HG03520 (cell line): ENCODE results near the gene ANAPC5.
"Not testable (repeated sequence)": the region's sequence is repeated elsewhere in the genome, so short reads cannot be mapped to it uniquely, and the experiment has no call there.

Experiments
- ATAC-seq: cut with Tn5 transposase; IDR thresholded peaks from one replicate; pipeline ENCODE4 v1.9.1; 2021; ENCODE audit warnings: mild to moderate bottlenecking, moderate library complexity; ENCODE audit not compliant: unreplicated experiment

The ANAPC5 gene, protein sequence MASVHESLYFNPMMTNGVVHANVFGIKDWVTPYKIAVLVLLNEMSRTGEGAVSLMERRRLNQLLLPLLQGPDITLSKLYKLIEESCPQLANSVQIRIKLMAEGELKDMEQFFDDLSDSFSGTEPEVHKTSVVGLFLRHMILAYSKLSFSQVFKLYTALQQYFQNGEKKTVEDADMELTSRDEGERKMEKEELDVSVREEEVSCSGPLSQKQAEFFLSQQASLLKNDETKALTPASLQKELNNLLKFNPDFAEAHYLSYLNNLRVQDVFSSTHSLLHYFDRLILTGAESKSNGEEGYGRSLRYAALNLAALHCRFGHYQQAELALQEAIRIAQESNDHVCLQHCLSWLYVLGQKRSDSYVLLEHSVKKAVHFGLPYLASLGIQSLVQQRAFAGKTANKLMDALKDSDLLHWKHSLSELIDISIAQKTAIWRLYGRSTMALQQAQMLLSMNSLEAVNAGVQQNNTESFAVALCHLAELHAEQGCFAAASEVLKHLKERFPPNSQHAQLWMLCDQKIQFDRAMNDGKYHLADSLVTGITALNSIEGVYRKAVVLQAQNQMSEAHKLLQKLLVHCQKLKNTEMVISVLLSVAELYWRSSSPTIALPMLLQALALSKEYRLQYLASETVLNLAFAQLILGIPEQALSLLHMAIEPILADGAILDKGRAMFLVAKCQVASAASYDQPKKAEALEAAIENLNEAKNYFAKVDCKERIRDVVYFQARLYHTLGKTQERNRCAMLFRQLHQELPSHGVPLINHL

DNA sequence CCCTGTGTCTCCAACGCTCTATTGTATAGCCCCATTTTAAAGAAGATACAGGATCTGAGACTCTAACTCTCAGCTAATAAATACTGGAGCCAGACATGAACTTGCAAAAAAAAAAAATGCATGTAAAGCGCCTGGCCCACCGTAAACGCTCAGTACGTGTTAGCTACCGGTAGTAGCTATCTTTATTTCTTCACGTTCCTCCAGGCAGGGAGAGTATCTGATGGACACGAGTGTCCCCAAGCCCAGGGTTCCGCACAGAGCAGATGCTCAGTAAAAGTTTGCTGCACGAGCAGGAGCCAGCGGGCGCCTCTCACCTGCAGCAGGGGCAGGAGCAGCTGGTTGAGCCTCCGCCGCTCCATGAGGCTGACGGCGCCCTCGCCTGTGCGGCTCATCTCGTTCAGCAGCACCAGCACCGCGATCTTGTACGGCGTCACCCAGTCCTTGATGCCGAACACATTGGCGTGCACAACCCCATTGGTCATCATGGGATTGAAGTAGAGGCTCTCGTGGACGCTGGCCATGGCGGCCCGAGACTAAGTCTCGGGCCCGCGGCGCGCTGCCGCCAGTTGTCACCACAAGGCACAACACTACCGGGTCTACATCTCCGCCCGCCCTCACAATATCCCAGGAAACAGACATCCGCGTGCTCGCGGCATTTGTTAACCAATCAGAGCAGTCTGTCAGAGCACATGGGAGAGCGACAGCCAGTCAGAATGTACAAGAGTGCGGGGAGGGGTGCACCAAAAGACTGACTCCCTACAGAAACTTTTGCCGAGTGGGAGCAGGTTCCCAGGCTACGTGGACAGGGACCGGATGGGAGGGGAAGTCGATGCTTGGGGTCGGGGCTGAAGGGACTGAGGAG, at the start of gene ANAPC5:
Gene ANAPC5 (minus strand): TSS at position 592 of the 862 bp plus-strand sequence. CDS start 71 bp downstream, at position 521.
- ATAC-seq = peak; percentile 94

DNA sequence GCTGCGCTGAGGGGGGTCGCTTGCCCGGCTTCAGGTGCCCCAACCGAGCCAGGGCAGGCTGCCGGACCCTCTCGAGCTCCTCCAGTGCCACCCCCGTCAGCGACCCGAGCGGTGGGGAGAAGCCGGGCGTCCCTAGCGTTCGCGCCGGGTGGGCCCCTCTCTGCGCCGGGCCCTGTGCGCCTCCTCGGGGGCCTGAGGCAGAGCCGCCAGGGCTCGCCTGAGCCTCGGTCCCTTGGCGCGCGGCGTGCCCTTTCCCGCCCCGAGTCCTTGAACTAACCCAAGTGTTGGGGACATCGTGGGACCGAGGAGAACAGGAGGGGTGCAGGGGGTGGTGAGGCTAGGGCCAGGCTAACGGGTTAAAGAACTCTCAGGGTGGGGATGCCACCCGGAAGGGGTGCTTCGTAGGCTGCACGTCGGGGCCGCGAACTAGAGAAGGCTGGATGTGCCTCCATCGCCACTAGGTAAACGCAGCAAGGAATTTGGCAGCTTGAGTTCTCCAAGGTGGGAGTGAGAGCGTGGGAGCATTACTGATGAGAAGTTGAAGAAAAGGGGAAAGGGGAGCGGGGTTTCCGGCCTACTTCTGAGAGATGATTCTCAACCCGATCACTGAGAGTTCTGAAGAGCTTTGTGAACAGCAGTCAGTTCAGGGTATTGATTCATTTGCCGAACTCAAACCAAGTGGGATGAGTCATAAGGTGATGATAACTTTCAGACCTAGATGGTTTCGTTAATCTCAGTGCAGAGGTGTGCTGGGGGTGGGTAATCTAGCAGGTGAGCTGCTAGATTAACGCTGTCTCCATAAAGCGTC, 48.3 kb upstream of the ANAPC5 start:
- ATAC-seq = peak; percentile 41

DNA sequence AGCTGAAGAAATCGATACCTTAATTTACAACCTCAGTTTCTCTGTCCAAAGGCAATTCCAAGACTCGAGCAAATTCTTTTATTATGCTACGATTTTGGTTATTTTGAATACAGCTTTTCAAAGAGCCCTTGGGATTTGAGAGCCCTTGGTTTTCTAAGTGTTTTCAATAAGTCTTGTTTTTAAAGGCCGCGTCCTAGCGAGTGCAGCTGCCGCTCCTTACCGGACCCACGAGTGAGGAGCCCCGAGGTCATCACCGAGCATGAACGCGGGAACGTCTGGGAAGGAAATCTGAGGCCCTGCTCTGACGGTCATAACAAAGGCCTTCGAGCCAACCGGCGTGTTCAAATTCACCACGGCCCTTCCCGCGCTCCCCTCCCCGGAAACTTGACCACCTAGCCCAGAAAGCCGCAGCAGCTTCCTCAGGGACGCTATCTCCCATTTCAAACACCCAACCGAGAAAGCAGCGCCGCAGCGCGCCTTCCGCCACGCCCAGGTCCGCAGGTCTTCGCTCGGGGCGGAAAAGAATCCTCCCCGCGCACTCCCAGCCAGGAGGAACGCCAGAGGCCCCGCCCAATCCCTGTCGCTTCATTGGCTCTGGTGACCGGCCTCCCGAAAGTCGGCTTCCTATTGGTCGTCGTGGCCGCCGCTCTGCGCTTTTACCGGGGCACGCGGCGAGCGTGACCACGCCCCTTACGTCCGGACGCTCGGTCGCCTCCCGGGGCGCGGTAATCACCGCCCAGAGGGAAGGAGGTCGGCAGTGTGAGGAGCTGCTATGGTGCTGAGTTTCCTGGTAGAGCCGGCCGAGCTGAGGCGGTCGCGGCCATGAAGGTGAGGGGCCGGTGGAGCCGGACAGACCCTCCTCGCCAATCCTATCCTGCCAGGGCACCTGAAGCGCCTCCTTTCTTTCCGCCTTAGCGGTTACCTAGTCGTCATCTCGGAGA, 47.5 kb upstream of the ANAPC5 start, which contains the start of gene RNF34:
Gene RNF34 (plus strand): TSS at position 728 of the 941 bp plus-strand sequence. CDS start 95 bp downstream, at position 823.
- peak; percentile 88 for ATAC-seq

DNA sequence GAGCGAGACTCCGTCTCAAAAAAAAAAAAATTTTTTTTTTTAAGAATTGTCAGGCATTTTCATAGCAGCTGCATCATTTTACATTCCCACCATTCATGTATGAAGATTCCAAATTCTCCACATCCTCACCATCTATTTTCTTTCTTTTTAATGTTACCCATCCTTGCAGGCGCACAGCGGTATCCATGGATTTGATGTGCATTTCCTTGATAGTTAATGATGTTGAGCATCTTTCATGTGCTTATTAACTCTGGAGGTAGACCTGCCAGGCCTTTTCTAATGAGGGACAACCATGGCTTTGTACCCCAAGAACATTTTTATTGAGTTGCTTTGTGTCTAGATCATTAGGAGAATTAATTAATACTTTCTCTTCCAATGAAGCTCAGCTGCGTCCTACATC, 46.1 kb upstream of the ANAPC5 start:
- no peak for ATAC-seq

DNA sequence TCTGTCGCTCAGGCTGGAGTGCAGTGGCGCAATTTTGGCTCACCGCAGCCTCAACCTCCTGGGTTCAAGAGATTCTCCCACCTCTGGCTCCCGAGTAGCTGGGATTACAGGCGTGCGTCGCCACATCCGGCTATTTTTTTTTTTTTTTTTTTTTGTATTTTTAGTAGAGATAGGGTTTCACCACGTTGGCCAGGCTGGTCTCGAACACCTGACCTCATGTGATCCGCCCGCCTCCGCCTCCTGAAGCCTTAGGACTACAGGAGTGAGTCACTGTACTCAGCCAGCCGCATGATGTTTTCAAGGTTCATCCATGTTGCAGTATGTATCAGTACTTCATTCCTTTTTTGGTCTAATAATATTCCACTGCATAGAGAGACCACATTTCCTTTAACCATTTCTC, 45.3 kb upstream of the ANAPC5 start:
- ATAC-seq = no peak

DNA sequence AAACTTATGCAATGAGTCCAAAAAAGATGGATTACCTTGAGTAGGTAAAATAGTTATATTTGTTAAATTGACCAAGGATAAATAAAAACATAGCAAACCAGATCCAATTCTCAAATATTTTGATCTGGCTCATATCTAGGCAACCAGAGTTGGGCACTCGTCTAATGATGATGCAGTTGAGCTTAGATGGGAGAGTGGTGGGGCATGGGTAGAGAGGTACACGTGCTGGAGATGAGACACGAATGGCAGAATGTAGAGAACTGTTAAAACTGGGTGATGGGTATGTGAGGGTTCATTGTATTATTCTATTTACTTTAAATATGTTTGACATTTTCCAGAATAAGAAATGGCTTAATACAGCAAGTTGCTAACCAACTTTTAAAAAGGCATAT, 40.1 kb upstream of the ANAPC5 start:
- ATAC-seq = no peak

DNA sequence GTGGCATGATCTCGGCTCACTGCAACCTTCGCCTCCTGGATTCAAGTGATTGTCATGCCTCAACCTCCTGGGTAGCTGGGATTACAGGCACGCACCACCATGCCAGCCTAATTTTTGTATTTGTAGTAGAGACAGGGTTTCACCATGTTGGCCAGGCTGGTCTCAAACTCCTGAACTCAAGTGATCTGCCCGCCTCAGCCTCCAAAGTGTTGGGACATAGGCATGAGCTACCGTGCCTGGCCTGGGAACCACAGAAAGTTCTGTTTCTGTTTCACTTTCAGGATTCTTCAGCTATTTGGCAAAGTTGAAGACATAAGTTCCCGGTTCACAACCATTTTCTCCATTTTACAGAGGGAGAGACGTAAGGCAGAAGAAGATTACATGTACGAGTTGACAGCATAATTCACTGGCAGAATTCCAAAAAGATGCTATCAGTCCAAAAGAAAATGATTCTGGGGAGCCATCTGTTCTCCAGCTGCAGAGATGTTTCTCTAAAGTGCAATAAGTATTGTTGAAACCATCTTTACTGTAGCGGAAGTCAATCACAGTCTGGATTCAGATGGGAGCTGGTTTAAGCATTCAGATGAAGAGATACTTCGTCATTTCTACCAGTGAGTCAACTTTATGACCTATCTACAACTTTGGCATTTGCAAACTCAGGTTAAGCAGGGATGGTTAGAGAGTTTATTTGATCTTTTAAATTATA, 39.6 kb upstream of the ANAPC5 start:
- no peak for ATAC-seq

DNA sequence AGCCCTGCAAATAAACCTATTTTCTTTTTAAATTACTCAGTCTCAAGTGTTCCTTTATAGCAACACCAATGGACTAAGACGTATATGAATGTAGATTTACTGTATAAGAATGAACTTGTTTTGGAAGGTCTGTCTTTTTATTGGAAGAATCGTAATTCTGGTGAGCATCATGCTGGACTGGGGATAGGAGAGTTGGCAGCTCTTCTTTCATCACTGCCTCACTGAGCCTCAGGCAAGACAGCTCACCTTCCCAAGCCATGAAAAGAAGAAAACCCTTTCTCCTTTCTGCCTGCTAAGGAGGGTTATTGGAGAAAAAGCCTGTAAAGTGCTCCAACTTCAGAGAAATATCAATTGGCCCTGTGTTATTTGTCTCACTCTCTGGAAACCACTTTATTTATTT, 38.6 kb upstream of the ANAPC5 start:
- no peak for ATAC-seq

DNA sequence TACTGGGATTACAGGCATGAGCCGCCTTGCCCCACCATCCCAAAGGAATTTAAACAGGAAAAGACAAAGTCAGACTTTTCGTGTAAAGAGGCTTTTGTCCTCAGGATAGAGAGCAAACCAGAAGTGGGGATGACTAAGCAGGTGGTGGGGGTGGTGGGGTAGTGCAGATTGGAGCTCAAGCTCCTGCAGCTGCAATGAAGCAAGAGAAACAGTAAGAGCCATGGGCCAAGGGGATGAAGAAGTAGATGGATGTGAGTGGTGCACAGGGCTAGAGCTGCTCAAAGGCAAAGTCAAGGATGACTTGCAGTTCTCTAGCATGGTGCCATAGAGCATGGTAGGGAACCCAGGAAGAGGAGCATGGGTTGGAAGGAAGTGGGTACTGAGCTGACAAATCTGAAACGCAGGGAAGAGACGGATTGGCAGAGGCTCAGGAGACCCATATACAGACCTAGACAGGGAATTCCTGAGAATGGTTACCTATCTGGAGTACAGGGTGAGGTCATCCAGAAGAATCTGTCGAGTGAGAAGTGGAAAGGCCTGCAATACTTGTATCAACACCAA, 36.3 kb upstream of the ANAPC5 start:
- ATAC-seq = no peak

DNA sequence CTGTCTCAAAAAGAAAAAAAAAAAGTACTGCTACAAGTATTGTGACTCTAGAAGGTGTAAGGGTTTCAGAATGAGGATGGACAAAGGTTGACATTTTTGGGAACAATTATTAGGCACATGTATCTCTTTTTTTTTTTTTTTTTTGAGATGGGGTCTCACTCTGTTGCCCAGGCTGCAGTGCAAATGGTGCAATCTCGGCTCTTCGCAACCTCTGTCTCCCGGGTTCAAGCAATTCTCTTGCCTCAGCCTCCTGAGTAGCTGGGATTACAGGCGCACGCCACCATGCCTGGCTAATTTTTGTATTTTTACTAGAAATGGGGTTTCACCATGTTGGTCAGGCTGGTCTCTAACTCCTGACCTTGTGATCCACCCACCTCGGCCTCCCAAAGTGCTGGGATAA, 32.7 kb upstream of the ANAPC5 start:
- ATAC-seq = not testable (repeated sequence)

DNA sequence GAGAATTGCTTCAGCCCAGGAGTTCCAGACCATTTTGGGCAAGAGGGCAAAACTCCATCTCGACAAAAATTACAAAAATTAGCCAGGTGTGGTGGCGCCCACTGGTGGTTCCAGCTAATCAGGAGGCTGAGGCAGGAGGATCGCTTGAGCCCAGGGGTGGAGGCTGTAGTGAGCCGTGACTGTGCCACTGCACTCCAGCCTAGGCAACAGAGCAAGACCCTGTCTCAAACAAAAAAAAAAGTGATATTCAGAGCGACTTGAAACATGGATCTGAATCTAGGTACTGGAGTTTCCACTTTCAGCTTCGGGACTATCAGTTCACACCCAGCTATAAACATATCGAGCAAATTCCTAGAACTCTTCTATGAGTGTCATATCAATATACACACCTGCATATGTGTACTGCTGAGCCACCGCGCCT, 31.4 kb upstream of the ANAPC5 start:
- no peak for ATAC-seq

DNA sequence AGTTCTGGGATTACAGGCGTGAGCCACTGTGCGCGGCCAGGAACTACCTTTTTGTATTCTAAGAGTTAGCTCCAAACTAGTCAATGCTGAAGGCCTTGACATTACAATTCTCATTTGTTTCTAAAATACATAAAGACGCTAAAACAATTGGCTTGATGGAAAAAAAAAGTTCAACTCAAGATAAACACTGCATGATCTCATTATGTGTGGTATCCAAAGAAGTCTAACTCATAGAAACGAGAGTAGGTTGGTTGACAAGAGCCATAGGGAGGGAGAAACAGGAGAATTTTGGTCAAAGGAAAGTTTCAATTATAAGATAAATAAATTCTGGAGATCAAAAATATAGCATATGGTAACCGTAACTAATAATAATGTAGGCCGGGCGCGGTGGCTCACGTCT, 27.7 kb upstream of the ANAPC5 start:
- ATAC-seq = no peak

DNA sequence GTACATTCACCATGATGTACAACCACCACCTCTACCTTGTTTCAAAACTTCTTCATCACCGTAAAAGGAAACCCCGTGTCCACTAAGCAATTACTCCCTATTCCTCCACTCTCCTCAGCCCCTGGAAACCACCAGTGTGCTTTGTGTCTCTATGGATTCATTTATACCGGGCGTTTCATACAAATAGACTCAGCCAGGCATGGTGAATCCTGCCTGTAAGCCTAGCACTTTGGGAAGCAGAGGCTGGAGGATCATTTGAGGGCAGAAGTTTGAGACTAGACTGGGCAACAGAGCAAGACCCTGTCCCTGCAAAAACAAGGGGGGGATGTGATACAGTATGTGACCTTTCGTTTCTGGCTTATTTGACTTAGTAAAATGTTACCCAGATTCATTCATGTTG, 26.5 kb upstream of the ANAPC5 start:
- no peak for ATAC-seq

DNA sequence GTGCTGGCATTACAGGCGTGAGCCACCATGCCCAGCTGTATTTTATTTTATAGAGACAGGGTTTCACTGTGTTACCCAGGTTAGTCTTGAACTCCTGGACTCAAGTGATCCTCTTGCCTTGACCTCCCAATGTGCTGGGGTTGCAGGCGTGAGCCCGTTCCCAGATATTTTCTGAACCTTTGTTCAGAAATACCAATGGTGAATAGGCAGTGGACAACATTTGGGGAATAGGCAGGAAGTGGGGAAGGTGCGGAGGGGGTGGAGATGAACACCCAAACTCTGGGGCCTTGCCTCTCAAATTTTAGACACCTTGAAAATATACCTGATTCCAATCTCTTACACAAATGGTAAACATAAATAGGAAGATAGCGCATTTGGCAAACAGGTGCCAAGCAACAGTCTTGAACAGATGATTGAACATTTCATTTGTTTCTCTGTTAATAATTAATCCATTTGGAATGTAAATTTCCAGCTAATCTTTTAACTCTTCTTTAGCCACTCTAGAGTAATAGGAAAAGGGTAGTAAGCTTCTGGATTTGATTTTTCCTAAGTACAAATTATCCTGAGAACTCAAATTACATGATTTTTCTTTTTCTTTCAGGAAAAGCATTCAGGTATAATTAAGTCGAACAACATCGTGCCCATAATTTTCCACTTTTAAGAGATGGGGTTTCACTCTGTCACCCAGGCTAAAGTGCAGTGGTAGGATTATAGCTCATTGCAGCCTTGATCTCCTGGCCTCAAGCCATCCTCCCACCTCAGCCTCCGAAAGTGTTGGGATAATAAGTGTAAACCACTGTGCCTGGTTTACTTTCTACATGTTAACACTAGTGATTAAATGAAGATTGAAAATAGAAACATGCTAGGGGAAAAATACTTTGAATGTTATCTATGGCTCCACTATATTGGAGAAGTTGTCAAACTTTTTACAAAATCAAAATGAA, 24.8 kb upstream of the ANAPC5 start:
- ATAC-seq = no peak

DNA sequence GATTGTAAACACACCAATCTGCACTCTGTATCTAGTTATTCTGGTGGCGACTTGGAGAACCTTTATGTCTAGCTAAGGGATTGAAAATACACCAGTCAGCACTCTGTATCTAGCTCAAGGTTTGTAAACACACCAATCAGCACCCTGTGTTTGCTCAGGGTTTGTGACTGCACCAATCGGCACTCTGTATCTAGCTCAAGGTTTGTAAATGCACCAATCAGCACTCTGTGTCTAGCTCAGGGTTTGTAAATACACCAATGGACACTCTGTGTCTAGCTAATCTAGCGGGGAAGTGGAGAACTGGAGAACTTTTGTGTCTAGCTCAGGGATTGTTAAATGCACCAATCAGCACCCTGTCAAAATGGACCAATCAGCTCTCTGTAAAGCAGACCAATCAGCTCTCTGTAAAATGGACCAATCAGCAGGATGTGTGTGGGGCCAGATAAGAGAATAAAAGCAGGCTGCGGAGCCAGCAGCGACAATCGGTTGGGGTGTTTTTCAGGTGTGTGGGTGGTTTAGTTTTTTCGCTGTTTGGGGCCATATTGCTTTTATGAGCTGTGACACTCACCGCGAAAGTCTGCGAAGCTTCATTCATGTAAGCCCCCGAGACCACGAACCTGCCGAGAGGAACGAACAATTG, 22.9 kb upstream of the ANAPC5 start:
- ATAC-seq = not testable (repeated sequence)

DNA sequence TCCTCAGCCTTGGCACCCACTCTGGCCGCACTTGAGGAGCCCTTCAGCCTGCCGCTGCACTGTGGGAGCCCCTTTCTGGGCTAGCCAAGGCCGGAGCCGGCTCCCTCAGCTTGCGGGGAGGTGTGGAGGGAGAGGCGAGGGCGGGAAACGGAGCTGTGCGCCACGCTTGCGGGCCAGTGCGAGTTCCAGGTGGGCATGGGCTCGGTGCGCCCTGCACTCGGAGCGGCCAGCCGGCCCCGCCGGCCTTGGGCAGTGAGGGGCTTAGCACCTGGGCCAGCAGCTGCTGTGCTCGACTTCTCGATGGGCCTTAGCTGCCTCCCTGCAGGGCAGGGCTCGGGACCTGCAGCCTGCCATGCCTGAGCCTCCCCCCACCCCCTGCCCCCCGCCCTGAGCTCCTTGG, 22.1 kb upstream of the ANAPC5 start:
- ATAC-seq = not testable (repeated sequence)

DNA sequence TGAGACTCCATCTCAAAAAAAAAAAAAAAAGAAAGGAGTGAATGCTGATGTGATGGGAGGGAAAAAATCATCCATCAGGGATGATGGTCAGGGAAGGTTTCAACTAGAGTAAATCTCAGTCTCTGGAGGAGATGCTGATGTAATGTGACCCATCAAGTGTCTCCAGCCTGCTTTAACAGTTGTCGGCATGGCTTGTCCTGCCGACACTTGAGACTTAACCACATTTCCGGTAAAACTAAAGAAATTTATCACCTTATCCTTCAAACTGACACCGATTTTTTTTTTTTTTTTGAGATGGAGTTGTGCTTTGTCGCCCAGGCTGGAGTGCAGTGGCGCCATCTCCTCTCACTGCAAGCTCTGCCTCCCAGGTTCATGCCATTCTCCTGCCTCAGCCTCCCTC, 21.5 kb upstream of the ANAPC5 start:
- ATAC-seq = no peak
